H1 (cell line): ENCODE measurements around the gene CGNL1. TPM values are rescaled to one million over a fixed set of nuclear protein-coding genes. Genes with fewer than 3 reads are reported as not detected.

ENCODE experiments used
- CTCF ChIA-PET: fragments of 300-600 bp; sonication (Branson Sonifier 250); formaldehyde crosslinking; loops from one replicate; lab custom pipeline; 2021; ENCODE audit not compliant: partially characterized antibody; lab: Charles Lee
- POLR2A ChIA-PET: fragments of 300-600 bp; sonication (Branson Sonifier 250); formaldehyde crosslinking; loops from one replicate; lab custom pipeline; 2021; ENCODE audit warnings: inconsistent platforms; ENCODE audit not compliant: partially characterized antibody; lab: Charles Lee
- DNase-seq, 2 experiments: peaks; one replicate each; pipeline versions ENCODE4 v3.0.0 to v3.0.0-alpha.2; 2010 to 2022; ENCODE audit warnings: low spot score in 2 of 2, low read depth in 1 of 2, mixed read lengths in 1 of 2
- FAIRE-seq: peaks from 2 replicates; lab custom pipeline; 2011; peaks lifted over from hg19 to GRCh38; lab: Jason Lieb, UNC
- H2AFZ ChIP-seq: 2 replicates; pipeline ENCODE4 v1.8.1; 2012; ENCODE audit warnings: low read length, inconsistent platforms
- H2AK5ac ChIP-seq: 2 replicates; pipeline ENCODE4 v1.6.1; 2013; ENCODE audit warnings: low read depth, low read length
- H2BK120ac ChIP-seq: replicated peaks from 2 replicates; pipeline ENCODE3; 2013; ENCODE audit warnings: low read depth, low read length, inconsistent platforms
- H2BK12ac ChIP-seq: 2 replicates; pipeline ENCODE4 v1.6.1; 2013; ENCODE audit warnings: low read depth, low read length
- H2BK15ac ChIP-seq: 2 replicates; pipeline ENCODE4 v1.6.1; 2013; ENCODE audit warnings: low read length
- H2BK20ac ChIP-seq: 2 replicates; pipeline ENCODE4 v1.6.1; 2013; ENCODE audit warnings: low read length
- H2BK5ac ChIP-seq: 2 replicates; pipeline ENCODE4 v1.6.1; 2013; ENCODE audit warnings: low read depth, low read length
- H3K14ac ChIP-seq: 2 replicates; pipeline ENCODE4 v1.6.1; 2013; ENCODE audit warnings: inconsistent platforms; ENCODE audit not compliant: insufficient read length
- H3K18ac ChIP-seq: 2 replicates; pipeline ENCODE4 v1.6.1; 2013; ENCODE audit warnings: low read length; ENCODE audit errors: extremely low read depth
- H3K23ac ChIP-seq: 2 replicates; pipeline ENCODE4 v1.6.1; 2013; ENCODE audit warnings: inconsistent platforms; ENCODE audit not compliant: insufficient read length
- H3K23me2 ChIP-seq: 2 replicates; pipeline ENCODE4 v1.6.1; 2013; ENCODE audit warnings: low read depth, low read length
- H3K27ac ChIP-seq: 2 replicates; pipeline ENCODE4 v1.6.1; 2011; ENCODE audit warnings: low read depth, low read length, inconsistent platforms
- H3K27me3 ChIP-seq, 4 experiments: replicated peaks in 1 of 4; 1 replicate in 1 of 4; 2 replicates in 3 of 4; pipeline versions ENCODE4 v1.6.1 to v1.8.1; 2011 to 2013; ENCODE audit warnings: low read length in 3 of 4, mild to moderate bottlenecking in 3 of 4, inconsistent platforms in 2 of 4, mixed read lengths in 2 of 4, moderate library complexity in 1 of 4; ENCODE audit not compliant: control insufficient read depth in 3 of 4, insufficient read depth in 3 of 4; ENCODE audit errors: extremely low read depth in 1 of 4
- H3K36me3 ChIP-seq, 4 experiments: 2 replicates each; pipeline versions ENCODE4 v1.6.1 to v1.8.1; 2011 to 2013; ENCODE audit warnings: mild to moderate bottlenecking in 4 of 4, low read length in 3 of 4, moderate library complexity in 2 of 4, control low read depth in 1 of 4, inconsistent platforms in 1 of 4; ENCODE audit not compliant: insufficient read depth in 4 of 4, control insufficient read depth in 2 of 4
- H3K4ac ChIP-seq: replicated peaks from 2 replicates; pipeline ENCODE3; 2013; ENCODE audit warnings: low read length, low read depth, mixed read lengths, inconsistent platforms; ENCODE audit not compliant: insufficient read length
- H3K4me1 ChIP-seq, 4 experiments: replicated peaks in 1 of 4; 1 replicate in 1 of 4; 2 replicates in 3 of 4; pipeline versions ENCODE4 v1.6.1 to v1.8.1; 2011 to 2013; ENCODE audit warnings: low read length in 3 of 4, inconsistent platforms in 2 of 4, mixed read lengths in 1 of 4; ENCODE audit not compliant: insufficient read depth in 4 of 4, control insufficient read depth in 3 of 4
- H3K4me2 ChIP-seq, 2 experiments: 2 replicates each; pipeline versions ENCODE4 v1.6.1 to v1.8.1; 2011 to 2013; ENCODE audit warnings: low read depth in 2 of 2, low read length in 2 of 2, control low read depth in 1 of 2, inconsistent platforms in 1 of 2, mild to moderate bottlenecking in 1 of 2; ENCODE audit not compliant: insufficient read depth in 1 of 2
- H3K4me3 ChIP-seq, 4 experiments: fragments of 200-600, 300-600 bp in 1 of 4; sonication (generic), shearing (Covaris generic), sonication (Bioruptor Twin) in 1 of 4; 2 replicates each; pipeline versions ENCODE4 v1.5.1 to v1.8.1; 2011 to 2016; ENCODE audit warnings: low read length in 4 of 4, low read depth in 3 of 4, control low read depth in 2 of 4, inconsistent platforms in 2 of 4, mild to moderate bottlenecking in 2 of 4, mixed read lengths in 1 of 4, moderate library complexity in 1 of 4; ENCODE audit not compliant: insufficient read depth in 2 of 4; ENCODE audit errors: extremely low read depth in 1 of 4
- H3K56ac ChIP-seq: replicated peaks from 2 replicates; pipeline ENCODE3; 2013; ENCODE audit warnings: low read depth, mild to moderate bottlenecking, mixed read lengths, low read length, inconsistent platforms; ENCODE audit not compliant: insufficient read length
- H3K79me1 ChIP-seq: 2 replicates; pipeline ENCODE4 v1.6.1; 2013; ENCODE audit warnings: low read depth, low read length, control low read depth
- H3K79me2 ChIP-seq, 2 experiments: 2 replicates each; pipeline versions ENCODE4 v1.6.1 to v1.8.1; 2012 to 2013; ENCODE audit warnings: low read length in 2 of 2, mild to moderate bottlenecking in 2 of 2, inconsistent platforms in 1 of 2; ENCODE audit not compliant: insufficient read depth in 2 of 2, control insufficient read depth in 1 of 2
- H3K9ac ChIP-seq, 4 experiments: replicated peaks in 1 of 4; 1 replicate in 1 of 4; 2 replicates in 3 of 4; pipeline versions ENCODE4 v1.6.1 to v1.8.1; 2011 to 2013; ENCODE audit warnings: low read depth in 3 of 4, low read length in 3 of 4, control low read depth in 2 of 4, mild to moderate bottlenecking in 2 of 4, moderate library complexity in 2 of 4, inconsistent platforms in 1 of 4; ENCODE audit errors: extremely low read depth in 1 of 4
- H3K9me3 ChIP-seq, 2 experiments: 2 replicates each; pipeline versions ENCODE4 v1.6.1 to v1.8.1; 2012 to 2013; ENCODE audit warnings: mild to moderate bottlenecking in 2 of 2, moderate library complexity in 2 of 2, control low read depth in 1 of 2, inconsistent platforms in 1 of 2, low read depth in 1 of 2, low read length in 1 of 2, mixed read lengths in 1 of 2; ENCODE audit not compliant: insufficient read depth in 2 of 2
- H4K20me1 ChIP-seq, 2 experiments: replicated peaks in 1 of 2; 2 replicates each; pipeline versions ENCODE3 to v1.8.1; 2011 to 2013; ENCODE audit warnings: inconsistent platforms in 2 of 2, low read length in 2 of 2, mild to moderate bottlenecking in 1 of 2; ENCODE audit not compliant: insufficient read depth in 2 of 2, control insufficient read depth in 1 of 2
- H4K5ac ChIP-seq: 2 replicates; pipeline ENCODE4 v1.6.1; 2013; ENCODE audit warnings: low read length, low read depth, mixed read lengths, inconsistent platforms; ENCODE audit not compliant: insufficient read length
- H4K8ac ChIP-seq: 2 replicates; pipeline ENCODE4 v1.8.0; 2013; ENCODE audit warnings: mild to moderate bottlenecking, moderate library complexity, low read length, inconsistent platforms; ENCODE audit not compliant: insufficient read depth; ENCODE audit errors: extremely low read depth
- H4K91ac ChIP-seq: replicated peaks from 2 replicates; pipeline ENCODE3; 2013; ENCODE audit warnings: low read length, mixed read lengths, inconsistent platforms; ENCODE audit not compliant: insufficient read length
- RXRA ChIP-seq: IDR thresholded peaks from 2 replicates; pipeline ENCODE4 v1.6.1; 2011; ENCODE audit warnings: low read depth, mild to moderate bottlenecking, low read length, moderate library complexity; ENCODE audit not compliant: insufficient read depth
- WGBS, 2 experiments: shearing (Covaris generic) in 1 of 2; methylation state at CpG; one replicate each; pipeline versions ENCODE4 v1.1.6 to v1.1.7; 2013 to 2015; ENCODE audit warnings: low lambda C conversion rate in 2 of 2, mixed read lengths in 2 of 2, inconsistent platforms in 1 of 2, low coverage in 1 of 2, missing lambda C conversion rate in 1 of 2; ENCODE audit not compliant: insufficient replicate concordance in 2 of 2, insufficient coverage in 1 of 2, insufficient read length in 1 of 2; ENCODE audit errors: extremely low coverage in 1 of 2, missing lambda C conversion rate in 1 of 2; 5-methylcytosine and 5-hydroxymethylcytosine counted together
- polyA plus RNA-seq, 7 experiments: library from polyadenylated mRNA; depleted of rRNA in 3 of 7; stranded (reverse) in 5 of 7; unstranded in 2 of 7; fragments of >200 nt in 5 of 7; fragments of 200-250 nt in 2 of 7; gene quantifications; 1 replicate in 5 of 7; 2 replicates in 1 of 7; 4 replicates in 1 of 7; pipeline versions ENCODE4 v1.2.1 to v1.2.3, GENCODE V29; 2011 to 2013; ENCODE audit warnings: missing spikeins in 2 of 7, mixed read lengths in 2 of 7
- total RNA-seq: library from RNA; stranded (reverse); fragmentation: NEBNext Ultra II Directional; extraction: Animal tissue kit (Norgen Biotek cat#: 25700); gene quantifications from 2 replicates; pipeline ENCODE4 v1.2.1, GENCODE V29; 2021

CGNL1 gene
- total and polyA plus RNA-seq, 2 of the 8 experiments (the other 6 are each of a cell fraction or from before 2014, with no cell fraction given), result 21.8 to 75.6 TPM

DNA sequence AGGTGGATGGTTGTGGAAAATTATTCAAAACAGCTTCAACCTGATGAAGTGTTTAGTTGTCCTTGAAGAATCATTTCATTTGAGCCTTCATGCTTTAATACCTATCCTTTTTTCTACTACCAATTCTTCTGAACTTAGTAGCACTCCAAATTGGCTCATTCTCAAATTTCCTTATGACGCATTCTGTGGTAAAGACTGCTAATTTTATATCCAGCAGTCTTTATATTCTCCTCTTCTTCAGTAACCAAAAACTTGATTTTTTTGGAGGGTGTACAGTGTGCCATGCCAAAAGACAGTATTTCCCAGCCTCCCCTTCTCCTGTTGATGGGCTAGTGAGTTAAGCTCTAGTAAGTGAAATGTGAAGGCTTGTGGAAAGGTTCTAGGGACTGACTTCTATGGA lies 25.2 kb downstream of the CGNL1 start:
- Histone ChIP-seq H3K4me3 (no peak overlapping the region), H2BK15ac (no peak overlapping the region), H3K56ac (no peak overlapping the region), H3K79me2 (peaks cover 0 to 95% of the 10 kb centered on the region in 2 experiments; a peak in 2 of 4 replicates), H3K27ac (no peak overlapping the region), H3K4me1 (peaks cover 7 to 24% (median 13%) of the 10 kb centered on the region in 4 experiments), H3K4me2 (no peak overlapping the region), H3K18ac (no peak overlapping the region), H4K5ac (no peak overlapping the region), H2BK12ac (no peak overlapping the region), H4K91ac (no peak overlapping the region), H2AK5ac (no peak overlapping the region), H3K4ac (no peak overlapping the region), H3K23ac (no peak overlapping the region), H3K23me2 (no peaks in the 10 kb centered on the region), H2BK20ac (no peak overlapping the region), H4K20me1 (peaks cover 0 to 4% of the 10 kb centered on the region in 2 experiments), H3K27me3 (no peaks in the 10 kb centered on the region), H3K79me1 (peaks cover 15% of the 10 kb centered on the region), H3K9me3 (no peaks in the 10 kb centered on the region; a peak in 1 of 4 replicates), H2AFZ (no peak overlapping the region), H2BK120ac (no peak overlapping the region), H2BK5ac (no peak overlapping the region), H3K36me3 (peaks cover 0 to 19% (median 1%) of the 10 kb centered on the region in 4 experiments; a peak in 2 of 8 replicates), H3K14ac (no peak overlapping the region), H4K8ac (no peak overlapping the region), H3K9ac (no peak overlapping the region)
- CTCF ChIA-PET, result interaction anchor here (1.0 to 1.3 kb wide), 3 partner anchors 13 to 61 kb away, joined by 3 read pairs; no protein-coding TSS in a partner anchor
- DNase-seq, result no peak
- WGBS, 2 experiments, result 91% methylated on average over 1 of the region's 1 CpG; no CpG with 5 or more reads in 1 of the 2 experiments
- no peak for FAIRE-seq
- POLR2A ChIA-PET, result interaction anchor here (1.6 to 4.1 kb wide), 3 partner anchors 9 to 24 kb away, joined by 4 to 30 read pairs (median 5); no protein-coding TSS in a partner anchor
- no peak for TF ChIP-seq RXRA
